T-cell (primary cell): ENCODE data around the gene TMEM38B. TPM values are rescaled to one million over a fixed set of nuclear protein-coding genes. Genes with fewer than 3 reads are reported as not detected.
"Not testable (repeated sequence)": the region's sequence is repeated elsewhere in the genome, so short reads cannot be mapped to it uniquely, and the experiment has no call there.

Source experiments
- ATAC-seq, 4 experiments: fragments of 200-7000 bp in 3 of 4; fragments of 150-1000 bp in 1 of 4; cut with Tn5 transposase; replicated peaks in 1 of 4; 1 replicate in 3 of 4; 2 replicates in 1 of 4; pipeline ENCODE4 v1.10.0; 2021; ENCODE audit warnings: moderate library complexity in 3 of 4, mild to moderate bottlenecking in 2 of 4, moderate number of reproducible peaks in 1 of 4
- CTCF ChIA-PET, 2 donors: fragments of 300-600 bp; sonication (Branson Sonifier 250); formaldehyde crosslinking; loops; one replicate each; lab custom pipeline; 2022; ENCODE audit warnings: antibody characterized with exemption in 2 of 2; lab: Charles Lee
- POLR2A ChIA-PET, 2 donors: fragments of 300-600 bp; sonication (Branson Sonifier 250); formaldehyde crosslinking; loops; one replicate each; lab custom pipeline; 2022; ENCODE audit warnings: antibody characterized with exemption in 2 of 2; lab: Charles Lee
- DNase-seq, 35 experiments: peaks; one replicate each; pipeline versions ENCODE4 v3.0.0 to v3.0.0-alpha.2; 2013 to 2023
- H3K27ac ChIP-seq: one replicate; pipeline ENCODE4 v1.5.1; 2013; ENCODE audit warnings: low read length
- H3K27me3 ChIP-seq, 2 experiments: replicated peaks in 1 of 2; 1 replicate in 1 of 2; 2 replicates in 1 of 2; pipeline versions ENCODE4 v1.6.1 to v1.7.0; 2013; ENCODE audit warnings: low read length in 1 of 2, mixed read lengths in 1 of 2; ENCODE audit not compliant: control insufficient read depth in 2 of 2, insufficient read depth in 2 of 2; ENCODE audit errors: extremely low read depth in 1 of 2
- H3K36me3 ChIP-seq, 2 donors: 1 replicate in 1 of 2; 2 replicates in 1 of 2; pipeline versions ENCODE4 v1.6.1 to v1.7.0; 2013; ENCODE audit warnings: low read length in 1 of 2; ENCODE audit not compliant: control insufficient read depth in 2 of 2, insufficient read depth in 1 of 2; ENCODE audit errors: extremely low read depth in 1 of 2
- H3K4me1 ChIP-seq, 2 experiments: 1 replicate in 1 of 2; 2 replicates in 1 of 2; pipeline versions ENCODE4 v1.6.1 to v1.7.0; 2013; ENCODE audit warnings: low read length in 2 of 2, mixed read lengths in 1 of 2; ENCODE audit not compliant: insufficient read depth in 2 of 2, control insufficient read depth in 1 of 2; ENCODE audit errors: extremely low read depth in 1 of 2
- H3K4me3 ChIP-seq, 2 donors: 1 replicate in 1 of 2; 2 replicates in 1 of 2; pipeline versions ENCODE4 v1.5.1 to v1.7.0; 2013; ENCODE audit warnings: mild to moderate bottlenecking in 2 of 2, low read length in 1 of 2, moderate library complexity in 1 of 2; ENCODE audit not compliant: control insufficient read depth in 1 of 2; ENCODE audit errors: extremely low read depth in 1 of 2
- H3K9me3 ChIP-seq: 2 replicates; pipeline ENCODE4 v1.7.0; 2013
- H3K27ac Mint-ChIP-seq, 2 donors: one replicate each; pipeline ENCODE4 v1.8.0; 2020 to 2021; ENCODE audit warnings: mild to moderate bottlenecking in 2 of 2, mixed read lengths in 2 of 2
- H3K27me3 Mint-ChIP-seq, 2 donors: one replicate each; pipeline ENCODE4 v1.8.0; 2021 to 2022; ENCODE audit warnings: mixed read lengths in 2 of 2
- H3K36me3 Mint-ChIP-seq: one replicate; pipeline ENCODE4 v1.8.0; 2021; ENCODE audit warnings: mixed read lengths
- H3K4me1 Mint-ChIP-seq, 3 donors: one replicate each; pipeline ENCODE4 v1.8.0; 2020 to 2022; ENCODE audit warnings: mixed read lengths in 3 of 3, mild to moderate bottlenecking in 1 of 3
- H3K4me3 Mint-ChIP-seq, 3 donors: one replicate each; pipeline ENCODE4 v1.8.0; 2020 to 2022; ENCODE audit warnings: mild to moderate bottlenecking in 3 of 3, mixed read lengths in 3 of 3, moderate library complexity in 3 of 3
- H3K9me3 Mint-ChIP-seq, 3 donors: one replicate each; pipeline ENCODE4 v1.8.0; 2020 to 2022; ENCODE audit warnings: mixed read lengths in 3 of 3
- WGBS: methylation state at CpG from one replicate; pipeline ENCODE4 v1.1.5; 2013; ENCODE audit warnings: missing lambda C conversion rate; ENCODE audit not compliant: insufficient coverage; 5-methylcytosine and 5-hydroxymethylcytosine counted together
- total RNA-seq, 35 experiments: library from RNA in 6 of 35; stranded (reverse) in 6 of 35; fragments of 120-200 nt in 1 of 35; gene quantifications; one replicate each; pipeline versions ENCODE4 v1.2.1 to v1.2.4 and lab custom pipeline; 2013 to 2026

TMEM38B gene
- total RNA-seq, 5 donors from 2014 or later (not counting 1 experiment from before 2014, with no cell fraction given): 11.5 to 14.9 (median 13.8) TPM

- H3K27me3 ChIP-seq, H3K27ac Mint-ChIP-seq, POLR2A ChIA-PET, CTCF ChIA-PET, H3K9me3 ChIP-seq, H3K27ac ChIP-seq, H3K4me1 Mint-ChIP-seq, ATAC-seq, H3K4me1 ChIP-seq, DNase-seq, H3K36me3 ChIP-seq, H3K27me3 Mint-ChIP-seq, H3K4me3 ChIP-seq, H3K4me3 Mint-ChIP-seq: not testable (repeated sequence)
- no CpG with 5 or more reads among the region's 6 CpGs for WGBS
- peaks cover 52% of the 10 kb centered on the region for H3K36me3 Mint-ChIP-seq
- peaks cover 16 to 27% (median 17%) of the 10 kb centered on the region in 3 donors for H3K9me3 Mint-ChIP-seq
These were observed 89.1 kb downstream of the TMEM38B start for GRCh38 chr9:105783495-105783872.

GRCh38 chr9:105786796-105787195, 92.5 kb downstream of the TMEM38B start:
- H3K4me3 Mint-ChIP-seq, H3K27me3 ChIP-seq, H3K9me3 ChIP-seq, DNase-seq, ATAC-seq, H3K27ac ChIP-seq, H3K27ac Mint-ChIP-seq, H3K4me3 ChIP-seq, H3K27me3 Mint-ChIP-seq, H3K4me1 ChIP-seq, CTCF ChIA-PET, H3K36me3 ChIP-seq, POLR2A ChIA-PET, H3K4me1 Mint-ChIP-seq: not testable (repeated sequence)
- Mint-ChIP-seq H3K36me3 (peaks cover 68% of the 10 kb centered on the region), H3K9me3 (peaks cover 28 to 43% (median 31%) of the 10 kb centered on the region in 3 donors)
- WGBS: no CpG with 5 or more reads among the region's 2 CpGs

GRCh38 chr9:105816202-105816744, 121.9 kb downstream of the TMEM38B start:
- Histone ChIP-seq H3K36me3 (no peaks in the 10 kb centered on the region), H3K4me1 (no peaks in the 10 kb centered on the region), H3K9me3 (no peaks in the 10 kb centered on the region), H3K27me3 (no peaks in the 10 kb centered on the region), H3K27ac (no peak overlapping the region), H3K4me3 (no peak overlapping the region)
- DNase-seq (no peak), ATAC-seq (no peak)
- no CpG with 5 or more reads among the region's 3 CpGs for WGBS
- no peak overlapping the region for H3K4me3 Mint-ChIP-seq
- ChIA-PET POLR2A (no interaction called here), CTCF (no interaction called here)
- H3K4me1 Mint-ChIP-seq: no peaks in the 10 kb centered on the region
- peaks cover 31 to 42% (median 32%) of the 10 kb centered on the region in 3 donors for H3K9me3 Mint-ChIP-seq
- no peak overlapping the region for H3K27ac Mint-ChIP-seq
- no peaks in the 10 kb centered on the region for H3K36me3 Mint-ChIP-seq
- H3K27me3 Mint-ChIP-seq: no peaks in the 10 kb centered on the region

GRCh38 chr9:105816981-105817380, 122.6 kb downstream of the TMEM38B start:
- DNase-seq: no peak
- Mint-ChIP-seq H3K27me3 (no peaks in the 10 kb centered on the region), H3K27ac (no peak overlapping the region), H3K36me3 (no peaks in the 10 kb centered on the region), H3K9me3 (peaks cover 28 to 35% (median 32%) of the 10 kb centered on the region in 3 donors), H3K4me1 (no peaks in the 10 kb centered on the region), H3K4me3 (no peak overlapping the region)
- H3K27me3 ChIP-seq: no peaks in the 10 kb centered on the region
- WGBS: no CpG with 5 or more reads among the region's 5 CpGs
- no peaks in the 10 kb centered on the region for H3K9me3 ChIP-seq
- H3K4me1 ChIP-seq: no peaks in the 10 kb centered on the region
- ATAC-seq: no peak
- ChIA-PET POLR2A (no interaction called here), CTCF (no interaction called here)
- no peak overlapping the region for H3K4me3 ChIP-seq
- no peak overlapping the region for H3K27ac ChIP-seq
- H3K36me3 ChIP-seq: no peaks in the 10 kb centered on the region

GRCh38 chr9:105818903-105819302, 124.6 kb downstream of the TMEM38B start:
- no peaks in the 10 kb centered on the region for H3K36me3 ChIP-seq
- no peak overlapping the region for H3K4me3 ChIP-seq
- ChIA-PET CTCF (no interaction called here), POLR2A (no interaction called here)
- no peaks in the 10 kb centered on the region for H3K27me3 ChIP-seq
- DNase-seq (no peak), ATAC-seq (no peak)
- H3K9me3 ChIP-seq: no peaks in the 10 kb centered on the region
- no peaks in the 10 kb centered on the region for H3K4me1 ChIP-seq
- Mint-ChIP-seq H3K4me3 (no peak overlapping the region), H3K4me1 (no peaks in the 10 kb centered on the region), H3K27ac (no peak overlapping the region), H3K9me3 (peaks cover 23 to 37% (median 35%) of the 10 kb centered on the region in 3 donors), H3K36me3 (no peaks in the 10 kb centered on the region), H3K27me3 (no peaks in the 10 kb centered on the region)
- no peak overlapping the region for H3K27ac ChIP-seq
- WGBS: 87% methylated on average over 5 of the region's 15 CpGs

- H3K9me3 ChIP-seq: no peaks in the 10 kb centered on the region
- no peak overlapping the region for H3K4me3 ChIP-seq
- ChIA-PET CTCF (no interaction called here), POLR2A (no interaction called here)
- H3K4me1 Mint-ChIP-seq: no peaks in the 10 kb centered on the region
- H3K27ac Mint-ChIP-seq: no peak overlapping the region
- peaks cover 27 to 36% (median 36%) of the 10 kb centered on the region in 3 donors for H3K9me3 Mint-ChIP-seq
- no peaks in the 10 kb centered on the region for H3K36me3 Mint-ChIP-seq
- H3K36me3 ChIP-seq: no peaks in the 10 kb centered on the region
- no CpG with 5 or more reads among the region's 23 CpGs for WGBS
- DNase-seq: no peak
- no peak for ATAC-seq
- no peaks in the 10 kb centered on the region for H3K27me3 ChIP-seq
- no peak overlapping the region for H3K27ac ChIP-seq
- H3K27me3 Mint-ChIP-seq: no peaks in the 10 kb centered on the region
- no peak overlapping the region for H3K4me3 Mint-ChIP-seq
- H3K4me1 ChIP-seq: no peaks in the 10 kb centered on the region
These were observed 128.5 kb downstream of the TMEM38B start for GRCh38 chr9:105822814-105823213.
